Neuronal stem cell (in vitro differentiated cells): ENCODE results near the gene LRRN4.

Experiments used
- DNase-seq: peaks from one replicate; pipeline ENCODE4 v3.0.0-alpha.2; 2013; ENCODE audit warnings: low spot score
- H2AFZ ChIP-seq: one replicate; pipeline ENCODE4 v1.6.1; 2013; ENCODE audit warnings: mild to moderate bottlenecking, low read length, inconsistent platforms
- H2AK5ac ChIP-seq: 2 replicates; pipeline ENCODE4 v1.6.1; 2013; ENCODE audit warnings: low read depth, mild to moderate bottlenecking, inconsistent platforms, low read length, moderate library complexity, mixed read lengths
- H2BK120ac ChIP-seq: 2 replicates; pipeline ENCODE4 v1.6.1; 2013; ENCODE audit warnings: low read depth, mild to moderate bottlenecking, inconsistent platforms, low read length, moderate library complexity, mixed read lengths
- H2BK12ac ChIP-seq: one replicate; pipeline ENCODE4 v1.6.1; 2013; ENCODE audit warnings: low read length, inconsistent platforms
- H2BK15ac ChIP-seq: 2 replicates; pipeline ENCODE4 v1.6.1; 2013; ENCODE audit warnings: mild to moderate bottlenecking, low read length, inconsistent platforms, mixed read lengths
- H2BK5ac ChIP-seq: one replicate; pipeline ENCODE4 v1.6.1; 2013; ENCODE audit warnings: inconsistent platforms, mild to moderate bottlenecking, low read length, moderate library complexity
- H3K14ac ChIP-seq: one replicate; pipeline ENCODE4 v1.6.1; 2013; ENCODE audit warnings: low read length, inconsistent platforms
- H3K18ac ChIP-seq: 2 replicates; pipeline ENCODE4 v1.6.1; 2013; ENCODE audit warnings: low read length, inconsistent platforms
- H3K23ac ChIP-seq: 2 replicates; pipeline ENCODE4 v1.6.1; 2013; ENCODE audit warnings: low read depth, mild to moderate bottlenecking, mixed read lengths, low read length, inconsistent platforms; ENCODE audit not compliant: poor library complexity
- H3K27ac ChIP-seq: replicated peaks from 3 replicates; pipeline ENCODE4 v1.5.1; 2013; ENCODE audit warnings: low read length, inconsistent platforms
- H3K27me3 ChIP-seq, 3 experiments: 2 replicates each; pipeline ENCODE4 v1.6.1; 2013; ENCODE audit warnings: low read length in 3 of 3, mild to moderate bottlenecking in 2 of 3, inconsistent platforms in 1 of 3, low read depth in 1 of 3, mixed read lengths in 1 of 3, moderate library complexity in 1 of 3; ENCODE audit not compliant: control insufficient read depth in 3 of 3, insufficient read depth in 3 of 3
- H3K36me3 ChIP-seq, 2 donors: replicated peaks in 1 of 2; 2 replicates each; pipeline ENCODE4 v1.6.1; 2013; ENCODE audit warnings: low read length in 2 of 2; ENCODE audit not compliant: control insufficient read depth in 2 of 2, insufficient read depth in 2 of 2
- H3K4ac ChIP-seq: 2 replicates; pipeline ENCODE4 v1.6.1; 2013; ENCODE audit warnings: inconsistent platforms, mild to moderate bottlenecking, low read length, moderate library complexity
- H3K4me1 ChIP-seq, 2 donors: 1 replicate in 1 of 2; 2 replicates in 1 of 2; pipeline ENCODE4 v1.6.1; 2013; ENCODE audit warnings: low read length in 2 of 2, low read depth in 1 of 2; ENCODE audit not compliant: control insufficient read depth in 2 of 2, insufficient read depth in 1 of 2
- H3K4me2 ChIP-seq: one replicate; pipeline ENCODE4 v1.6.1; 2013; ENCODE audit warnings: mild to moderate bottlenecking, low read length, inconsistent platforms; ENCODE audit not compliant: insufficient read depth, poor library complexity, severe bottlenecking
- H3K4me3 ChIP-seq, 2 donors: 2 replicates each; pipeline ENCODE4 v1.5.1; 2013; ENCODE audit warnings: low read length in 2 of 2, mild to moderate bottlenecking in 2 of 2, inconsistent platforms in 1 of 2, moderate library complexity in 1 of 2
- H3K79me1 ChIP-seq: one replicate; pipeline ENCODE4 v1.6.1; 2013; ENCODE audit warnings: low read depth, mild to moderate bottlenecking, inconsistent platforms, low read length, moderate library complexity
- H3K9ac ChIP-seq: one replicate; pipeline ENCODE4 v1.6.1; 2013; ENCODE audit warnings: mild to moderate bottlenecking, low read depth, low read length, inconsistent platforms; ENCODE audit not compliant: poor library complexity
- H3K9me3 ChIP-seq, 2 donors: replicated peaks in 1 of 2; 2 replicates each; pipeline versions ENCODE3 to v1.6.1; 2013; ENCODE audit warnings: low read length in 2 of 2, mild to moderate bottlenecking in 2 of 2, inconsistent platforms in 1 of 2, low read depth in 1 of 2, mixed read lengths in 1 of 2, moderate library complexity in 1 of 2; ENCODE audit not compliant: control insufficient read depth in 2 of 2, insufficient read depth in 1 of 2
- H4K8ac ChIP-seq: one replicate; pipeline ENCODE4 v1.6.1; 2013; ENCODE audit warnings: low read depth, mild to moderate bottlenecking, inconsistent platforms, low read length, moderate library complexity
- H4K91ac ChIP-seq: one replicate; pipeline ENCODE4 v1.6.1; 2013; ENCODE audit warnings: low read length, low read depth, mild to moderate bottlenecking, inconsistent platforms; ENCODE audit not compliant: poor library complexity
- WGBS, 2 donors: extraction: QIAGEN DNeasy Blood & Tissue Kit; methylation state at CpG; one replicate each; pipeline ENCODE4 v1.1.7; 2013; ENCODE audit warnings: missing lambda C conversion rate in 2 of 2, mixed read lengths in 1 of 2; ENCODE audit not compliant: insufficient read length in 2 of 2, insufficient replicate concordance in 1 of 2; ENCODE audit errors: extremely low coverage in 2 of 2; 5-methylcytosine and 5-hydroxymethylcytosine counted together

LRRN4 gene

GRCh38 chr20:6017880-6018279 lies 36.0 kb downstream of the LRRN4 start:
- no peaks in the 10 kb centered on the region for H3K4me1 ChIP-seq
- no peak for DNase-seq
- H4K91ac ChIP-seq = no peak overlapping the region
- no peak overlapping the region for H4K8ac ChIP-seq
- H3K4me2 ChIP-seq = no peak overlapping the region
- H2BK5ac ChIP-seq = no peak overlapping the region
- H3K23ac ChIP-seq = no peak overlapping the region
- peaks cover 0 to 3% (median 0%) of the 10 kb centered on the region in 3 experiments for H3K27me3 ChIP-seq
- H3K79me1 ChIP-seq = no peaks in the 10 kb centered on the region
- H3K9me3 ChIP-seq = peaks cover 0 to 5% of the 10 kb centered on the region in 2 donors
- H3K4ac ChIP-seq = no peak overlapping the region
- WGBS, 2 donors = no CpG with 5 or more reads among the region's 7 CpGs
- H2BK15ac ChIP-seq = no peak overlapping the region
- H2AFZ ChIP-seq = no peak overlapping the region
- no peak overlapping the region for H3K14ac ChIP-seq
- H2BK12ac ChIP-seq = no peak overlapping the region
- no peak overlapping the region for H2AK5ac ChIP-seq
- H2BK120ac ChIP-seq = no peak overlapping the region
- no peak overlapping the region for H3K4me3 ChIP-seq
- peaks cover 12 to 88% of the 10 kb centered on the region in 2 donors for H3K36me3 ChIP-seq
- no peak overlapping the region for H3K27ac ChIP-seq
- H3K18ac ChIP-seq = no peak overlapping the region
- H3K9ac ChIP-seq = no peak overlapping the region

GRCh38 chr20:6017467-6017866 lies 36.4 kb downstream of the LRRN4 start:
- Histone ChIP-seq H2AK5ac (no peak overlapping the region), H2BK120ac (no peak overlapping the region), H3K4me3 (no peak overlapping the region), H3K36me3 (peaks cover 16 to 88% of the 10 kb centered on the region in 2 donors), H4K91ac (no peak overlapping the region), H3K4me2 (no peak overlapping the region), H3K9ac (no peak overlapping the region), H2BK12ac (no peak overlapping the region), H3K27me3 (peaks cover 0 to 3% (median 0%) of the 10 kb centered on the region in 3 experiments), H3K18ac (no peak overlapping the region), H2AFZ (no peak overlapping the region), H3K14ac (no peak overlapping the region), H2BK5ac (no peak overlapping the region), H3K79me1 (no peaks in the 10 kb centered on the region), H2BK15ac (no peak overlapping the region), H3K9me3 (peaks cover 0 to 4% of the 10 kb centered on the region in 2 donors), H3K27ac (no peak overlapping the region), H3K4me1 (no peaks in the 10 kb centered on the region), H3K23ac (no peak overlapping the region), H4K8ac (no peak overlapping the region), H3K4ac (no peak overlapping the region)
- DNase-seq = no peak

- no peak overlapping the region for H3K18ac ChIP-seq
- H2AK5ac ChIP-seq = no peak overlapping the region
- peaks cover 0 to 3% (median 0%) of the 10 kb centered on the region in 3 experiments for H3K27me3 ChIP-seq
- no peak overlapping the region for H3K9ac ChIP-seq
- H2BK120ac ChIP-seq = no peak overlapping the region
- H3K27ac ChIP-seq = no peak overlapping the region
- peaks cover 25 to 93% of the 10 kb centered on the region in 2 donors for H3K36me3 ChIP-seq
- H3K9me3 ChIP-seq = no peaks in the 10 kb centered on the region
- H2BK5ac ChIP-seq = no peak overlapping the region
- no peak overlapping the region for H3K4me2 ChIP-seq
- H3K4me1 ChIP-seq = no peaks in the 10 kb centered on the region
- H3K79me1 ChIP-seq = no peaks in the 10 kb centered on the region
- no peak overlapping the region for H3K23ac ChIP-seq
- WGBS, 2 donors = no CpG with 5 or more reads among the region's 4 CpGs
- no peak overlapping the region for H3K4me3 ChIP-seq
- no peak overlapping the region for H2BK15ac ChIP-seq
- no peak for DNase-seq
- H4K8ac ChIP-seq = no peak overlapping the region
- no peak overlapping the region for H2BK12ac ChIP-seq
- H2AFZ ChIP-seq = no peak overlapping the region
- H3K14ac ChIP-seq = no peak overlapping the region
- no peak overlapping the region for H3K4ac ChIP-seq
- no peak overlapping the region for H4K91ac ChIP-seq
Observed at GRCh38 chr20:6014957-6015356, 38.9 kb downstream of the LRRN4 start.

GRCh38 chr20:6014017-6014416 lies 39.8 kb downstream of the LRRN4 start:
- Histone ChIP-seq H2BK12ac (no peak overlapping the region), H3K4me2 (no peak overlapping the region), H2AK5ac (no peak overlapping the region), H4K91ac (no peak overlapping the region), H3K9me3 (no peaks in the 10 kb centered on the region), H3K9ac (no peak overlapping the region), H2BK15ac (no peak overlapping the region), H3K4me1 (no peaks in the 10 kb centered on the region), H4K8ac (no peak overlapping the region), H2AFZ (no peak overlapping the region), H3K27me3 (peaks cover 0 to 3% (median 0%) of the 10 kb centered on the region in 3 experiments), H2BK5ac (no peak overlapping the region), H3K4ac (no peak overlapping the region), H3K18ac (no peak overlapping the region), H3K23ac (no peak overlapping the region), H3K27ac (no peak overlapping the region), H3K4me3 (no peak overlapping the region), H3K79me1 (no peaks in the 10 kb centered on the region), H3K36me3 (peaks cover 25 to 92% of the 10 kb centered on the region in 2 donors), H2BK120ac (no peak overlapping the region), H3K14ac (no peak overlapping the region)
- WGBS, 2 donors = no CpG with 5 or more reads among the region's 3 CpGs
- DNase-seq = no peak
